Skeletal muscle satellite cell (primary cell): ENCODE results near the gene ZNF772. TPM values are rescaled to one million over a fixed set of nuclear protein-coding genes. Genes with fewer than 3 reads are reported as not detected.

Experiments used
- H3K27me3 ChIP-seq: 2 replicates; pipeline ENCODE4 v1.7.0; 2013; ENCODE audit warnings: low read length; ENCODE audit not compliant: control insufficient read depth, insufficient read depth
- H3K36me3 ChIP-seq: 2 replicates; pipeline ENCODE4 v1.7.0; 2013; ENCODE audit warnings: mild to moderate bottlenecking, control low read depth, low read length; ENCODE audit not compliant: insufficient read depth
- H3K4me1 ChIP-seq: 2 replicates; pipeline ENCODE4 v1.7.0; 2013; ENCODE audit warnings: low read length; ENCODE audit not compliant: control insufficient read depth, insufficient read depth
- H3K4me2 ChIP-seq: 2 replicates; pipeline ENCODE4 v1.7.0; 2013; ENCODE audit warnings: mild to moderate bottlenecking, low read length
- H3K4me3 ChIP-seq: 2 replicates; pipeline ENCODE4 v1.7.0; 2013; ENCODE audit warnings: low read length
- H3K9ac ChIP-seq: 2 replicates; pipeline ENCODE4 v1.7.0; 2013; ENCODE audit warnings: mild to moderate bottlenecking, low read depth, low read length, moderate library complexity
- H3K9me3 ChIP-seq: replicated peaks from 2 replicates; pipeline ENCODE4 v1.7.0; 2013; ENCODE audit warnings: mild to moderate bottlenecking, control low read depth, low read length
- small RNA-seq: library from RNA; depleted of rRNA; stranded (forward); fragments of <200 nt; gene quantifications from one replicate; pipeline ENCODE3, GENCODE V24; 2012

The ZNF772 gene

GRCh38 chr19:57434386-57435061 lies 42.8 kb downstream of the ZNF772 start:
- no peaks in the 10 kb centered on the region for H3K27me3 ChIP-seq
- H3K9ac ChIP-seq: peak overlapping the region; percentile 77
- no peaks in the 10 kb centered on the region for H3K9me3 ChIP-seq
- H3K36me3 ChIP-seq: no peaks in the 10 kb centered on the region
- peak overlapping the region; percentile 85 for H3K4me3 ChIP-seq
- H3K4me2 ChIP-seq: peak overlapping the region; percentile 85
- H3K4me1 ChIP-seq: peaks cover 11% of the 10 kb centered on the region

- peaks cover 43% of the 10 kb centered on the region for H3K36me3 ChIP-seq
- no peaks in the 10 kb centered on the region for H3K4me1 ChIP-seq
- no peaks in the 10 kb centered on the region for H3K27me3 ChIP-seq
- no peak overlapping the region for H3K4me2 ChIP-seq
- H3K9me3 ChIP-seq: peaks cover 5% of the 10 kb centered on the region
- H3K9ac ChIP-seq: no peak overlapping the region
- no peak overlapping the region for H3K4me3 ChIP-seq
Observed at GRCh38 chr19:57421037-57421436, 56.3 kb downstream of the ZNF772 start.

GRCh38 chr19:57419439-57419838 lies 57.9 kb downstream of the ZNF772 start:
- peaks cover 51% of the 10 kb centered on the region for H3K36me3 ChIP-seq
- H3K9ac ChIP-seq: no peak overlapping the region
- no peaks in the 10 kb centered on the region for H3K27me3 ChIP-seq
- H3K4me1 ChIP-seq: no peaks in the 10 kb centered on the region
- H3K4me2 ChIP-seq: no peak overlapping the region
- no peak overlapping the region for H3K4me3 ChIP-seq
- H3K9me3 ChIP-seq: peaks cover 5% of the 10 kb centered on the region

Small RNA genes lying within 50 kb of the gene (small RNA-seq; reads per million reads assigned to genes)
- not detected for gene VN1R107P
